Amniotic stem cell (primary cell): ENCODE data around the gene IL1R2.
A peak's percentile ranks its signal among the peaks of the same experiment; 100 is the strongest.

Experiments used
- DNase-seq: peaks from one replicate; lab custom pipeline; 2025; lab: John Stamatoyannopoulos, UW

IL1R2 gene

DNA sequence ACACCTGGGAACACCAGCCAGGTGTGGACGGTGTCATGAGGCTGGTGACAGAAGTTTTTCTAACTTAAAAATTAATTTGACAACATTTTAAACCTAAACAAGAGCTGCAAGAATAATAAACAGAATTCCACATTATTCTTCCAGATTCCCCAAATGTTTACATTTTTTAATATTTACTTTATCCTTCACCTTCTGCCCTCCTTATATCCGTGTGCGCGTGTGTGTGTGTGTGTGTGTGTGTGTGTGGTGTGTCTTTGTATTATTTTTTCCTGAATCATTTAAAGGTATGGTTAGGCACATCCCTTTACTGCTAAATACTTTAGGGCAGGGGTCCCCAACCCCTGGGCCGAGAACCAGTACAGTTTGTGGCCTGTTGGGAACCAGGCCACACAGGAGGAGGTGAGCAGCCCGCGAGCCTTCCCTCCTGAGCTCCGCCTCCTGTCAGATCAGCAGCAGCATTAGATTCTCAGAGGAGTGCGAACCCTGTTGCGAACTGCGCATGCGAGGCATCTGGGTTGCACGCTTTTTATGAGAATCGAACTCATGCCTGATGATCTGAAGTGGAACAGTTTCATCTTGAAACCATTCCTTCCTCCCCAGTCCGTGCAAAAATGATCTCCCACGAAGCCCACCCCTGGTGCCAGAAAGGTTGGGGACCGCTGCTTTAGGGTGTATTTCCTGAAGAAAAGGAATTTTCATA is 16.4 kb upstream of the IL1R2 start:
- no peak for DNase-seq

DNA sequence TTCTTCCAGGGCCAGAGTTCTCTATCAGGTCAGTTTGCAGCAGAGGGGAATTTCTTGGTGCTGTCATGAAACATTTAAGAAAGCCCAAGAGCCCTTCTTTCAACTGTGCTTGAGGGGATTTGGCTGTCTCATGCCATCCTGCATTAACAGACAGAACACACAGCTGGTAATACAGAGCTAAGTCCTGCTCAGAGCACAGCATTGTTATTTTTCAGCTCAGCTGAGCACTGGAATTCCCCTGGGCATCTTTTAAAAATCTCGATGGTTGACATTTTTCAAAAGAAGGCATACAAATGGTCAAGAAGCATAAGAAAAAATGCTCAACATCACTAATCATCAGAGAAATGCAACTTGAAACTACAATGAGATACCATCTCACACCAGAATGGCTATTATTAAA is 14.9 kb upstream of the IL1R2 start:
- DNase-seq, result no peak

DNA sequence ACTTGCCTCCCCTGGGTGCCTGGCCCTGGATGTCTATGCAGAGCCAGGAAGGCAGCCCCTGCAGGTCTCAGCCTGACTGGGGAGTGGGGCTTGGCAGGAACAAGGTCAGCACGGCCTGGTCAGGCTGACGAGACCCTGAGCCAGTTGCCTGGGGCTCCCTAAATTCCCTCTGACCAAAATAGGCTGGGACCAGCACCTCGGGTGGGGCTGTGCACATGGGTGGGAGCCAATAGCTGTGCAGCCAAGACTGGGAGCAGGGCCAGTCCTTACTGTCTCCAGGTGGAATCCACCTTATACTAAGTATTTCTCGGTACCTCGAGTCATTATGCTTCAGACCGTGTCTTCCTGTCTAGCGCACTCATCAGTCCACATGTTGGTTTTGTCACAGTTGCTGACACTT is 11.4 kb upstream of the IL1R2 start:
- DNase-seq, result no peak

DNA sequence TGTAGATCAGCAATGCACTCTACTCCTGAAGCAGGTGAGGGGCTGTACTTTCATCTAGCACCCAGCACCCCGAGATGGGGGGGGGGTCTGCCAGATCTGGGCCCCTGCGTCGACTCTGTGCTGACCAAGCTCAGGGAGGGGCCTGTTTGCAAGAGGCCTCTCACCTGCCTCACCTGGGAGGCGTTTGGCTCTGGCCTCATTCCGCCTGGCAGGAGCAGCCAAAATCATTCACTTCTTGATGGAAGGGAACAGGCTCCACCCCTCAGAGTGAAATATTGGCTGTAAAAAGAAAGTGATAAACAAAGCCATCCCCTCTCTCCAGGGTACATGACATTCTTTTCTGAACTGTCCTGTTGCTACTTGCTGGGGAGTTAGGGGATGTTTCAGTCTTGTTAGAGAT is 10.7 kb upstream of the IL1R2 start:
- no peak for DNase-seq

DNA sequence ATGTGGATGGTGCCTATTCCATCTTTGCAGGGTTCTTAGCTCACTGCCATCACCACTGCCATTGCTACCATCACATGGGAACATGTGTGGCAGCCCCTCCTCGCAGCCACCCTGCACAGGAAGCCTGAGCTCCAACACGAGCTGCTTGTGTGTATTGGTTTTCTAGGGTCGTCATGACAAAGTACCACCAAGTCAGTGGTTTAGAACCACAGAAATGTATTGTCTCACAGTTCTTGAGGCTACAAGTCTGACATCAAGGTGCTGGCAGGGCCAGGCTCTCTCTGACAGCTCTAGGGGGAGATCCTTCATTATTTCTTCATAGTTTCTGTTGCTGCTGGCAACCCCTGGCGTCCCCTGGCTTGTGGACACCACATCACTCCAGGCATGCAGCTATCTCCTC is 10.3 kb upstream of the IL1R2 start:
- DNase-seq, result no peak

DNA sequence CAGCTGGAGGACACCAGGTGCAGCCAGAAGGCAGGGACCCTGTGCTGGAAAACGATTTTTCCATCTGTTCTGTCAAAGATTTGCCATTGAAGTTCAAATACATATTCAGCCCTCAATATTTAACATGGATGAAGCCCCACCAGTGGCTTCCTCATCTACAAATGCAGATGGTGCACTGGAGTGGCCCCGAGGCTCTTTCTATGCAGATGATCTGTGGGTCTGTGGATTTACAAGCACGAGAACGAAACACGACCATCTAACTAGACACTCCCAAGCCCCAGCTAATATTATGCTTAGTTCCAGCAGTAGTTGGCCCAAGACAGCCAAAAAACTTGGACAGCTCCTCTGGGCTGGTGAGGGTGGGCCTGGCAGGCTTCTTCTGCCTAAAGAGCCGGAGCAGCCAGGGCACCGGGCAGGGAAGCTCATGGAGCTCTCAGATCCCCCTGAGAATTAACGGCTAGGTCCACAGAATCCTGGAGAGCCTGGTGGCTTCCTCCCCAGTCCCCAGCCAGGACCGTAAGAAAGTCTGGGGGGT is 9.2 kb upstream of the IL1R2 start:
- DNase-seq, result no peak

DNA sequence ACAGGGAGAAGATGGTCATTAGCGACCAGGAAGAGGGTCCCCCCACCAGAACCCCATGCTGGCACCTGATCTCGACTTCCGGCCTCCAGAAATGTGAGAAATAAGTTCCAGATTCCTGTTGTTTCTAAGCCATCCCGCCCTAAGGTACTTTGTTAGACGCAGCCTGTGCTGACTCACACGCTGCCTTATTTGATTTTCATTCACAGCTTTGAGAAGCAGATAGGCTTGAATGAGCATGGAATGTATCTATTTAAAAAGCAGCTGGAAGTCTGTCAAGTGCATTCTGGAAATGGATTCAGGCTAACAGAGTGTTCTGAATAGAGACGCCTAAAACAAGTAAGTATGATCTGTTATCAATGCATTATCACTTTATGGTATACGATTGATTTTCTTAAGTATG is 8.3 kb upstream of the IL1R2 start:
- DNase-seq, result peak; percentile 37

DNA sequence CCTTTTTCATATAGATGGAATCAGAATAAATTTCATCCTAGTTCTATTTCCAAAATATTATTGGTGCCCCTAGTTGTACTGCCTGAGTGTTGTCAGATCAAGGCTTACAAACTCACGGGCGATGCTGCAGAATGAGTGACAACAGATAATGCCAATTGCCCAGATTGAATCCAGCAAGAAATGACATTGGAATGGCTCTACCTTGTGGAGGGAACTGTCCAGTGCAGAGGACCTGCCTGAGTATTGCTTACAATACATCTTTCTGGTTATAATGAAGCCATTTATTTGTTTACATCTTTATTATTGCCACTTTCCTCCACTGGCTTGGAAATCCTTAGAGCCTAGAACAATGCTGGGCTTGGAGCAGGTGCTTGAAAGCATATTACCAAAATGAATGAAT is 7.8 kb upstream of the IL1R2 start:
- DNase-seq, result no peak

DNA sequence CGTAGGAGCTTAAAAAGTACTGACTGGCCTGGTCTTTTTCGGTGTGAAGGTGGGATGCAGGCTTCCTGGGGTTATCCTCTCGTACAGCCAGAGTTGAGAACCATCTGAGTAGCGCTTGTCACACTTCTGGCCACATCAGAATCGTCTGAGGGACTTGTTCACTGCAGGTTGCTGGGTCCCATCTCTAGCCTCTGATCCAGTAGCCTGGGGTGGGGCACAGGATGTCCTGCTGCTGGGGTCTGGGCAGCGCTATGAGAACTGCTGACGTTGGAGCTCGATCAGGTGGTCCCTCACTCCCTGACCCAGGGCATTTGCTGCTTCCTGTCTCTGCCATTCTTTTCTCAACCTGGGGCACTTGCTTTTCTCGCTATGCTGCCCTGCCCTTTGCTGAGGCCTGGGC is 7.1 kb upstream of the IL1R2 start:
- no peak for DNase-seq

DNA sequence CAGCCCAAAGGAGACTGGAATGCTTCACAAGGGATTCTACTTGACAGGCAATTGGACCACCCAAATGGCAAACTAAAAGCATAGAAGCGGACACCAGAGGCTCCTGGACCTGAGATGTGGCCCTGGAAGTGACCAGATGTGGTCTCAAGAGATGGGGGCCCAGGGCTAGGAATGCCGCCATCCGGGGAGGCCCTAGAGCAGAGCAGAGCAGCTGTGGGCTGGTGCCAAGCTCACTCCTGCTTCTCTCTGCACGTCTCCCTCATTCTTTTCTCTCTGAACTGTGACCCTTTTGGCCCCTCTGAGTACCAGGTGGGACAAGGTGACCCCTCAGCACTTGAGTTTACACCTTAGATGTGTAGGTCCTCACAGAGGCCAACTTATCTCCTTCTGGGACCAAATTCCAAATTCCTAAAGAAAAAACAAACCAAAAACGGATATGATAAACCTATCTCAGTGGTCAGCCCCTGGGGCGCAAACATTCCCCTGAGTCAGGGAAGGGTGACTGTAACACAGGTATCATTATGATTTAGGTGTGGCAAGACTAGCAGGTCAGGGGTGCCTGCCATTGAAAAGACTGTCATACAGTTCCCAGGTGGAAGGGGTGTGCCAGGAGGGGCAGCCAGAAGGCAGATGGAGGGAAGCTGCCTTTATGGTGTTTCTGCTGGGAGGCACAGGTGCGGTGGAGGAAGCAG is 6.5 kb upstream of the IL1R2 start:
- DNase-seq, result no peak

DNA sequence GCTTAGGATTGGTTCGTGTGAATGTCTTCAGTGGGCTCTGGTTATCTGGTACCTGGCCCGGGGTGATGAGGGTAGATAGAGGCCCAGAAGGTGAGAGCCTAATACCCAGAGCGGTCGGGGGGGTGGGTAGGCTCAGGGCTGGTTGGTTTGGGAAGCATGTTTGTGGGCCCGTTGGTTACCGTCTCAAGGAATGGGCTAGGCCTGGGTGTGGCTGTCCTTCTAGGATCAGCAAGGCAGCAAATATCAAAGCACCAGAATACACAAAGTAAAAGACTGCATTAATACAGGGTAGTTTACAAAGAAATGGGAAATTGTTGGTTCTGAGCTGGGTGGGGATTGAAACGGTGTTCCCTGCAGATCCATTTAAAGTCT is 6.0 kb upstream of the IL1R2 start:
- no peak for DNase-seq

DNA sequence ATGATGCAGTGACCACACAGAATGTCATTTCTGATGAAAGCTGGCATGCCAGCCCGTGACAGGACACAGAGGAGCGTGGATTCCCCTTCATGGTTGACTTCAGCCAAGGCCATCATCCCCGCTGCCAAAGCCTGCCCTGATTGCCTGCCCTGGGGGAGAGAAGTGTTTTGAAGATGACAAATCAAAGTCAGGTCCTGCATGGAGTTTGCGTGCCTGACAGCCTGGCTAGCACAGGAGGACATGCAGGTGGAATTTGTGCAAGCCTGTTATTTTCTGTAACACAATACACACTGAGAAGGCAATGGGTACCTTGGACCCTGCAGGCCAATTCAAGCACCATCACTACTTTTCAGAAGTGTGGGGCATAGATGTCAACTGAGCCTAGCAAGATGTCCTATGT is 5.4 kb upstream of the IL1R2 start:
- no peak for DNase-seq

DNA sequence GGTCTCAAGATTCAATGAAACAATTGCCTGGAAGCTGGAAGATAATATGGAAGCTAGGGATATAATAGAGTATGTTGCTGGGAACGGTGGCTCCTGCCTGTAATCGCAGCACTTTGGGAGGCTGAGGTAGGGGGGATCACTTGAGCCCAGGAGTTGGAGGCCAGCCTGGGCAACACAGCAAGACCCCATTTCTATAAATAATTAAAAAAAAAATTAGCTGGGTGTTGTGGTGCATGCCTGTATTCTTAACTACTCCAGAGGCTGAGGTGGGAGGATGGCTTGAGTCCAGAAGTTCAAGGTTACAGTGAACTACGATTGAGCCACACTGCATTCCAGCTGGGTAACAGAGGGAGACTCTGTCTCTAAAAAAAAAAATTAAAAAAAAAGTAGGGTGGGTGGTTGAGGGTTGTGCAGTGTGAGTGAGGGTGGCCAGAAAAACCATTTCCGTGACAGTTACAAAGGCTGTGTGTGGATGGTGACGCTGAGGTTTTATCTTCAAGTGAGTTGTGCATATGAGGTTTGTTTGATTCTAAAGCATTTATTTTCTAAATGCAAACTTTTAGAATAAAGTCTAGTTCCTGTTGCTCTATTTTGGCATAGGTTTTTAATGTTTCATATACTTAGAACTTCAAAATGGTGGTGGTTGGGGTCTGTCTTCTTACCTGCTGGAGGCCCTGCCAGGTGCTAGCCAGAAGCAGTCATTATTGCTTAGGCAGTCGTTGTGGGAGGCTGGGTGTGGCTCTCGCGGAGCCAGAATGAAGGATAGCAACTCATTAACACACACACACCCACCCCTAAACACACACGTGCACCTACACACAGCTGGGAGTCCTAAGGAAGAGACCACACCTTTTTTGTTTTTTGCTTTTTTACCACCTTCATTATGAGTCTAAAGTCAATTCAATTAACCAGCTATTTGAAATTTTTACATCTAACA is 4.7 kb upstream of the IL1R2 start:
- no peak for DNase-seq

DNA sequence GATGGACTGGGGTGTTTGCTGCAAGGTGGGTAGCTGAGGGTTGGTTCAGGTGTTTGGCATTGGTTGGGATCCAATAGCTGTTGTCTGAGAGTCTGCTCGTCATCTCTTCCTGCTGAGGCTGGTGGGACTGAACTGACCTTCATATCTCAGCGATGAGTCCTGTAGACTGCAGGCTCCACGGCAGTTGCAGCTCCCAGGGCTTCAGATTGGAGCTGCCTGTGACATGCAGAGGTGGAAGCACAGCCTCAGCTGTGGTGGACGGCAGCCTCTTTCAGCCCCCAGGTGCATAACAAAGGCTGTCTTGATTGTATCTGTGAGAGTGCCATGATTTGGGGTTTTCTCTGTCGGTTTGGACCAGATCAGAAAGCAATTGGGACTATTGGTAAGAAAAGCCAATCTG is 3.9 kb upstream of the IL1R2 start:
- DNase-seq, result no peak

DNA sequence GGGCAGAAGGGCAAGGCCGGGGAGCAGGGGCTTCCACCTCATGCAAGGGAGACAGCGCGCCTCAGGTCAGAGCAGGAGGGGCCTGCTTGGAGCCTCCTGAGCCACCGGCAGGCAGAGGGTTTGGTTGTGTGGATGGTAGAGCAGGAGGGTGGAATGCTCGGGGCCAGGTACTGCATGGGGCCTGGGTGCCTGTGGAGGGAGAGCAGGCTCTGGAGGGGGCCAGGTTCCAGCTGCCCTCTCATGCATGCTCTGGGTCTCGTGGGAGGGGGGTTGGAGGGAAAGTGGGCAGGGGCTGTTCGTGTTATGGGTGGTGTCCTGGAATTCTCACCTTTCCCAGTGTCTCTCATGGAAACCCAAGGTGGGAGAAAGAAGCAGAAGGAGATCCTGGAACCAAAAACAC is 3.2 kb upstream of the IL1R2 start:
- no peak for DNase-seq

DNA sequence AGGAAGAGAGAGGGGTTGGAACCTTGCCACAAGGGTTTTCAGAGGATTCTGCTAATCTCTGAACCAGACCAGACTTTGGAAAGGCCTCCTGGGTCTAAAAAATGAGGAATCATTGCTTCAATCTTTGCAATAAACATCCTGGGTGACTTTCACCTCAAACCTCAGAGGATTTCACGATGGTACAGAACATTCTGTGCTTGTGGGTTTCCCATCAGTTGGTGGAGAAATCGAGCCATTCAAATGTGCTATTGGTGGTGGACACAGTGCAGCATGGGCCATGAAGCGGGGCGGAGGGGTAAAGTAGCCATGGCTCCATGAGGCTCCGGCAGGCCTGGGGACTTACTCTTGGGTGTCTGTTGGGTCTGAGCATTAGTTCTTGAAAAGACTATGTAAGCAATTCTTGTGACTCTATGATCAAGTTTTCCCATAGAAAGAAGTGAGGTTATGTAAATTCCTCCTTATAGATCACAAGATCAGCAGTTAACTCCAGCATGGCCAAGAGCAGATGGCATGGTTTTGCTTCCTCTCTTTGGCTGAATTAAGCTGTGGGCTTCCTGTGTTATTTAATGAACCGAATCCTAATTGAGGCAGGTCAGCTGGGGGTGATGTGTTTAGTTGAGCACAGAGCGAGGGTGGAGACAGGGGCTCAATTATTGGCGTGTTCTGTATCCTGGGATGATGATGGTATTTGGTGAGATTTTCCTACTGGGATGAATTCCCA is 1.9 kb upstream of the IL1R2 start:
- DNase-seq, result no peak

DNA sequence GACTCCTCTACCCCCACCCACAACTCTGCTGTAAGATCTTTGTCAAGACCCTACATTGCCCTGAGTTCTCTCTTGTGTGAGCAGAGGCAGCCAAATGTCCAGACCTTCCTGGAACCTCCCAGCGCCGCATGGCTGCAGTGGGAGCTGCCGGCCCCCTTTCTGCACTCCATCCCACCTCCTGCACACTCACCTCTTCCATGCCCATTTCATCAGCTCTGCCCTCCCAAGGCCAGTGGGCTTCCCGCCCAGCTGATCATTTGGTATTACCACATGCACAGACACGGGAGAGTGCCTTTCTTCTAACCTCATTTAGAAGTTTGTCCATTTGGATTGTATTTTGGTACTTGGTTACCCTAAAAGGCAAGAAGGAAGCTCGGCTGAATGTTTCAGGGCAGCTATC is 2.0 kb downstream of the IL1R2 start:
- no peak for DNase-seq

DNA sequence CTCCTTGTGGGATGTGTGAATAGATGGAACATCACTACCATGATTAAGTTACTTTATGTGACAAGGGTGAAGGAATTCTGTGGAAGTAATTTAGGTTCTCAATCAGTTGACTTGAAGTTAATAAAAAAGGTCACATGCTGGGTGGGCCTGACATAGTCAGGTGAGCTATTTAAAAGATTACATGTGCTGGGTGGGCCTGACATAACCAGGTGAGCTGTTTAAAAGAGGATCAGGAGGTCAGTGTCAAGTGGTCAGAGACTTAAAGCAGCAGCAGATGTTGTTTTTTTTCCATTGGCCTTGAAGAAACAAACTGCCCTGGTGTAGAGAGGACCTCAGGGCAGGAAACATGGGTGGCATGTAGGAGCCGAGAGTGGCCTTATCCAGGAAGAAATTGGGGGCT is 3.3 kb downstream of the IL1R2 start:
- no peak for DNase-seq

DNA sequence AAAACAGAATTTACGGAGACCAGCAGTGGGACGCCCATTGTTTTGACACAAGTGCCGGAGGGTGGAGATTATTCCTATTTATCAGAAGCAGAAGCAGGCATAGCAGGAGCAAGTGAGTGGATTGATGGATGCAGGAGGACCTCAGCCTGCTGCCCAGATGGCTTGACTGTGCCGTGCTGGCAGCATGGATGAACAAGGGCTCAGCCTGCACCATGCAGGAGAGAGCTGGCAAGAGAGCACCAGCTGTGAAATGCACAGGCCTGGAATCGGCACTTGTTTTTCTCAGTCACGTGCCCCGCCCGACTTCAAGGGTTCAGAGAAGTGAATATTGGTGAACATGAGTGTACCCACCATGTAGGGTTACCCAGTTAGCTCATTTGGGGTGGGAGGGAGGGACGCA is 4.0 kb downstream of the IL1R2 start:
- no peak for DNase-seq

DNA sequence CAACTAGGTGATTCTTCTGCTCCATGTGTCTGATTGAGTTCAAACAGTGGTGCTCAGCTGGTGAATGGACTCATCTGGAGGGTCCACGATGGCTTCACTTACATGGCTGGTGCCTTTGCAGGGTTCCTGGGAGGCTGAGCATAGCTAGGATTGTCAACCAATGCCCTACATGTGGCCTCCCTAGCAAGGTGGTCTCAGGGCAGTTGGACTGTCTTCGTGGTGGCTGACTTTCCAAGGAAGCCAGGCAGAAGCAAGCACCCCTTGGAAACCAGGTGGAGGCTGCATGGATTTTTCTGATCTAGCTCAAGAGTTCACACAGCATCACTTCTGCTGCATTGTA is 6.8 kb downstream of the IL1R2 start:
- DNase-seq, result no peak

DNA sequence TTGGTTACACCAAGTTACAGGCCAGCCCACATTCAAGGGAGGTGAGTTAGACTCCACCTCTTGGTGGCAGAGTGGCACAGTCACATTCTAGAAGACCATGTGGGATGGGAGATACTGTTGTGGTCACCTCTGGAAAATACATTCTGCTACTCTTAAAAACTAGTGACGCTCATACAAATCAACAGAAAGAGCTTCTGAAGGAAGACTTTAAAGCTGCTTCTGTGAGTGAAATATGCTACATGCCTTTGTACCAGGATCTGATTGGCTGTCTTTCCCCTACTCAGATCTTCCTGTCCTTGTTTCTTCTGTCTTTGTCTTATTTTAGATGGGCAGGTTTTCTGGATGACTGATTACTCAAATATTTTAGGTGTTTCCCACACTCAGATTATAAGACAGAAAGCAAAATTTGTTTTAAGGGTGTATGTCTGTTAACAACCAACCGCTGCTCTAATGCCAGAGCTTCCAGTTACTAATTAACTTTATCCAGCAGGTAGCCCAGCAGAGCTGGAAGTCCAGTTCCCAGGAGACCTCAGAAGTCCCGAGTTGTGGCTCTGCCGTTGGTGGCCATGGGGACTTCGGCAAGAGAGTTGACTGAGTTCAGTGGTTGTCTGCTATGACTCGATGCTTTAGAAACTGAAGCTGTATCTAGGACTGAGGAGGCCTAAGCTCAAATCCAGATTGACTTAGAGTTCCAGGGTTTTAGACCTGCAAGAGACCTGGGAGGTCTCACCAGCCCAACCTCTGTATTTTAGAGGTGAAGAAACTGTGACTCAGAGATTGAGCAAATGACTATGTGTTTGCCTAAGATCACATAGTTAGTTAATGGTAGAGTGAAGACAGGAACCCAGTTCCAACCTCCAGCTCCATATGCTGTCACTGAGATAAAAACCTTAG is 7.4 kb downstream of the IL1R2 start:
- DNase-seq, result no peak
